ENCODE measurements around the gene LHPP. TPM values are rescaled to one million over a fixed set of nuclear protein-coding genes. Genes with fewer than 3 reads are reported as not detected.

The LHPP gene
- 11.3 to 12.9 TPM (median 11.6 TPM) in 5 replicates for total RNA-seq (2022; extraction: Qiagen RNA extraction; ENCODE audit: low read depth)

GRCh38 chr10:124461642-124462347 is at the start of gene LHPP:
Gene LHPP (plus strand): TSS chr10:124461823. CDS start chr10:124461863, 40 bp downstream.

GRCh38 chr10:124418726-124419501 is 42.7 kb upstream of the LHPP start, which contains the start of gene OAT:
Gene OAT (minus strand): TSS chr10:124418923. CDS start chr10:124412171, 6,752 bp downstream.

GRCh38 chr10:124450012-124450782 is 11.4 kb upstream of the LHPP start, which contains the start of gene NKX1-2:
Gene NKX1-2 (minus strand): TSS chr10:124450035. CDS start chr10:124449943, 92 bp downstream.

Other genes starting within 250 kb of the LHPP start
- gene OAT, start 42.9 kb upstream of the LHPP start, total RNA-seq (2022; extraction: Qiagen RNA extraction; ENCODE audit: low read depth): 67.6 to 95.5 TPM (median 72.1 TPM) in 5 replicates
- gene NKX1-2, start 11.8 kb upstream of the LHPP start, total RNA-seq (2022; extraction: Qiagen RNA extraction; ENCODE audit: low read depth): 0.03 TPM in 1 of 5 replicates, not detected in the others